ENCODE data around the gene ZNF800.

ZNF800 gene

GRCh38 chr7:127378537-127378936, 14.0 kb downstream of the ZNF800 start:
- H3K9me3 ChIP-seq (ENCODE audit: control insufficient read depth, insufficient read depth, low read length), result no peaks in the 10 kb centered on the region
- no peak for DNase-seq (ENCODE audit: low read depth, low spot score)
- no peak overlapping the region for H3K27ac ChIP-seq (ENCODE audit: low read length)
- no CpG with 5 or more reads among the region's 1 CpG for WGBS (ENCODE audit: insufficient coverage, insufficient read length)
- no peak overlapping the region for H3K4me3 ChIP-seq (ENCODE audit: low read length)
- H3K36me3 ChIP-seq (ENCODE audit: control insufficient read depth, insufficient read depth, low read length), result no peaks in the 10 kb centered on the region
- H3K4me1 ChIP-seq (ENCODE audit: control insufficient read depth, insufficient read depth, low read length), result no peaks in the 10 kb centered on the region
- no peaks in the 10 kb centered on the region for H3K27me3 ChIP-seq (ENCODE audit: control insufficient read depth, insufficient read depth, low read length)

GRCh38 chr7:127377425-127377824, 15.1 kb downstream of the ZNF800 start:
- WGBS (ENCODE audit: insufficient coverage, insufficient read length), result no CpG with 5 or more reads among the region's 1 CpG
- Histone ChIP-seq H3K36me3 (ENCODE audit: control insufficient read depth, insufficient read depth, low read length) (no peaks in the 10 kb centered on the region), H3K27me3 (ENCODE audit: control insufficient read depth, insufficient read depth, low read length) (no peaks in the 10 kb centered on the region), H3K9me3 (ENCODE audit: control insufficient read depth, insufficient read depth, low read length) (no peaks in the 10 kb centered on the region), H3K27ac (ENCODE audit: low read length) (no peak overlapping the region), H3K4me1 (ENCODE audit: control insufficient read depth, insufficient read depth, low read length) (no peaks in the 10 kb centered on the region), H3K4me3 (ENCODE audit: low read length) (no peak overlapping the region)
- no peak for DNase-seq (ENCODE audit: low read depth, low spot score)

- WGBS (ENCODE audit: insufficient coverage, insufficient read length), result no CpG with 5 or more reads among the region's 1 CpG
Measured at GRCh38 chr7:127375631-127376030, 16.9 kb downstream of the ZNF800 start.

GRCh38 chr7:127367679-127368078, 24.8 kb downstream of the ZNF800 start:
- no CpG with 5 or more reads among the region's 2 CpGs for WGBS (ENCODE audit: insufficient coverage, insufficient read length)
- Histone ChIP-seq H3K27me3 (ENCODE audit: control insufficient read depth, insufficient read depth, low read length) (no peaks in the 10 kb centered on the region), H3K27ac (ENCODE audit: low read length) (no peak overlapping the region), H3K4me1 (ENCODE audit: control insufficient read depth, insufficient read depth, low read length) (no peaks in the 10 kb centered on the region), H3K4me3 (ENCODE audit: low read length) (no peak overlapping the region), H3K36me3 (ENCODE audit: control insufficient read depth, insufficient read depth, low read length) (no peaks in the 10 kb centered on the region), H3K9me3 (ENCODE audit: control insufficient read depth, insufficient read depth, low read length) (no peaks in the 10 kb centered on the region)
- DNase-seq (ENCODE audit: low read depth, low spot score), result no peak

More at GRCh38 chr7:127375631-127376030, 16.9 kb downstream of the ZNF800 start:
- no peak for DNase-seq (ENCODE audit: low read depth, low spot score)
- H3K4me1 ChIP-seq (ENCODE audit: control insufficient read depth, insufficient read depth, low read length), result no peaks in the 10 kb centered on the region
- H3K27ac ChIP-seq (ENCODE audit: low read length), result no peak overlapping the region
- no peak overlapping the region for H3K4me3 ChIP-seq (ENCODE audit: low read length)
- no peaks in the 10 kb centered on the region for H3K27me3 ChIP-seq (ENCODE audit: control insufficient read depth, insufficient read depth, low read length)
- H3K9me3 ChIP-seq (ENCODE audit: control insufficient read depth, insufficient read depth, low read length), result no peaks in the 10 kb centered on the region
- no peaks in the 10 kb centered on the region for H3K36me3 ChIP-seq (ENCODE audit: control insufficient read depth, insufficient read depth, low read length)

GRCh38 chr7:127366680-127367079, 25.8 kb downstream of the ZNF800 start:
- Histone ChIP-seq H3K36me3 (ENCODE audit: control insufficient read depth, insufficient read depth, low read length) (no peaks in the 10 kb centered on the region), H3K27me3 (ENCODE audit: control insufficient read depth, insufficient read depth, low read length) (no peaks in the 10 kb centered on the region), H3K9me3 (ENCODE audit: control insufficient read depth, insufficient read depth, low read length) (no peaks in the 10 kb centered on the region), H3K27ac (ENCODE audit: low read length) (no peak overlapping the region), H3K4me3 (ENCODE audit: low read length) (no peak overlapping the region), H3K4me1 (ENCODE audit: control insufficient read depth, insufficient read depth, low read length) (no peaks in the 10 kb centered on the region)
- DNase-seq (ENCODE audit: low read depth, low spot score), result no peak
- no CpG with 5 or more reads among the region's 2 CpGs for WGBS (ENCODE audit: insufficient coverage, insufficient read length)

GRCh38 chr7:127365957-127366315, 26.6 kb downstream of the ZNF800 start:
- no peaks in the 10 kb centered on the region for H3K9me3 ChIP-seq (ENCODE audit: control insufficient read depth, insufficient read depth, low read length)
- H3K4me3 ChIP-seq (ENCODE audit: low read length), result no peak overlapping the region
- no peak for DNase-seq (ENCODE audit: low read depth, low spot score)
- no peaks in the 10 kb centered on the region for H3K4me1 ChIP-seq (ENCODE audit: control insufficient read depth, insufficient read depth, low read length)
- H3K27ac ChIP-seq (ENCODE audit: low read length), result no peak overlapping the region
- no peaks in the 10 kb centered on the region for H3K36me3 ChIP-seq (ENCODE audit: control insufficient read depth, insufficient read depth, low read length)
- no peaks in the 10 kb centered on the region for H3K27me3 ChIP-seq (ENCODE audit: control insufficient read depth, insufficient read depth, low read length)
- no CpG with 5 or more reads among the region's 2 CpGs for whole genome bisulfite sequencing (ENCODE audit: insufficient coverage, insufficient read length)

GRCh38 chr7:127365164-127365956, 27.1 kb downstream of the ZNF800 start:
- Histone ChIP-seq H3K27ac (ENCODE audit: low read length) (no peak overlapping the region), H3K9me3 (ENCODE audit: control insufficient read depth, insufficient read depth, low read length) (no peaks in the 10 kb centered on the region), H3K4me1 (ENCODE audit: control insufficient read depth, insufficient read depth, low read length) (no peaks in the 10 kb centered on the region), H3K4me3 (ENCODE audit: low read length) (no peak overlapping the region), H3K36me3 (ENCODE audit: control insufficient read depth, insufficient read depth, low read length) (no peaks in the 10 kb centered on the region), H3K27me3 (ENCODE audit: control insufficient read depth, insufficient read depth, low read length) (no peaks in the 10 kb centered on the region)
- no peak for DNase-seq (ENCODE audit: low read depth, low spot score)
- no CpG with 5 or more reads among the region's 5 CpGs for WGBS (ENCODE audit: insufficient coverage, insufficient read length)

- DNase-seq (ENCODE audit: low read depth, low spot score), result no peak
- Histone ChIP-seq H3K9me3 (ENCODE audit: control insufficient read depth, insufficient read depth, low read length) (no peaks in the 10 kb centered on the region), H3K36me3 (ENCODE audit: control insufficient read depth, insufficient read depth, low read length) (no peaks in the 10 kb centered on the region), H3K4me3 (ENCODE audit: low read length) (no peak overlapping the region), H3K4me1 (ENCODE audit: control insufficient read depth, insufficient read depth, low read length) (no peaks in the 10 kb centered on the region), H3K27me3 (ENCODE audit: control insufficient read depth, insufficient read depth, low read length) (no peaks in the 10 kb centered on the region), H3K27ac (ENCODE audit: low read length) (no peak overlapping the region)
- WGBS (ENCODE audit: insufficient coverage, insufficient read length), result no CpG with 5 or more reads among the region's 4 CpGs
Measured at GRCh38 chr7:127362364-127363027, 30.0 kb downstream of the ZNF800 start.

GRCh38 chr7:127361736-127362135, 30.8 kb downstream of the ZNF800 start:
- Histone ChIP-seq H3K9me3 (ENCODE audit: control insufficient read depth, insufficient read depth, low read length) (no peaks in the 10 kb centered on the region), H3K36me3 (ENCODE audit: control insufficient read depth, insufficient read depth, low read length) (no peaks in the 10 kb centered on the region), H3K27ac (ENCODE audit: low read length) (no peak overlapping the region), H3K4me1 (ENCODE audit: control insufficient read depth, insufficient read depth, low read length) (no peaks in the 10 kb centered on the region), H3K4me3 (ENCODE audit: low read length) (no peak overlapping the region), H3K27me3 (ENCODE audit: control insufficient read depth, insufficient read depth, low read length) (no peaks in the 10 kb centered on the region)
- DNase-seq (ENCODE audit: low read depth, low spot score), result no peak
- WGBS (ENCODE audit: insufficient coverage, insufficient read length), result no CpG with 5 or more reads among the region's 1 CpG

- no CpG with 5 or more reads among the region's 1 CpG for WGBS (ENCODE audit: insufficient coverage, insufficient read length)
- no peaks in the 10 kb centered on the region for H3K36me3 ChIP-seq (ENCODE audit: control insufficient read depth, insufficient read depth, low read length)
- no peak overlapping the region for H3K4me3 ChIP-seq (ENCODE audit: low read length)
- H3K27me3 ChIP-seq (ENCODE audit: control insufficient read depth, insufficient read depth, low read length), result no peaks in the 10 kb centered on the region
- H3K27ac ChIP-seq (ENCODE audit: low read length), result no peak overlapping the region
- no peak for DNase-seq (ENCODE audit: low read depth, low spot score)
- H3K4me1 ChIP-seq (ENCODE audit: control insufficient read depth, insufficient read depth, low read length), result no peaks in the 10 kb centered on the region
- H3K9me3 ChIP-seq (ENCODE audit: control insufficient read depth, insufficient read depth, low read length), result no peaks in the 10 kb centered on the region
Measured at GRCh38 chr7:127359011-127359410, 33.5 kb downstream of the ZNF800 start.

- Histone ChIP-seq H3K36me3 (ENCODE audit: control insufficient read depth, insufficient read depth, low read length) (no peaks in the 10 kb centered on the region), H3K9me3 (ENCODE audit: control insufficient read depth, insufficient read depth, low read length) (no peaks in the 10 kb centered on the region), H3K27ac (ENCODE audit: low read length) (no peak overlapping the region), H3K4me3 (ENCODE audit: low read length) (no peak overlapping the region), H3K4me1 (ENCODE audit: control insufficient read depth, insufficient read depth, low read length) (no peaks in the 10 kb centered on the region), H3K27me3 (ENCODE audit: control insufficient read depth, insufficient read depth, low read length) (no peaks in the 10 kb centered on the region)
- no peak for DNase-seq (ENCODE audit: low read depth, low spot score)
Measured at GRCh38 chr7:127353897-127354296, 38.6 kb downstream of the ZNF800 start.
